Endodermal cell (in vitro differentiated cells): ENCODE measurements around the gene SPEN. TPM values are rescaled to one million over a fixed set of nuclear protein-coding genes. Genes with fewer than 3 reads are reported as not detected.

Source experiments
- DNase-seq: peaks from one replicate; pipeline ENCODE4 v3.0.0-alpha.2; 2017
- H3K27ac ChIP-seq: 2 replicates; pipeline ENCODE4 v1.5.1; 2013; ENCODE audit warnings: mild to moderate bottlenecking, low read depth, low read length, moderate library complexity
- H3K27me3 ChIP-seq: 2 replicates; pipeline ENCODE4 v1.6.1; 2013; ENCODE audit warnings: mild to moderate bottlenecking, low read length, moderate library complexity; ENCODE audit not compliant: insufficient read depth, control insufficient read depth, poor library complexity, severe bottlenecking
- H3K36me3 ChIP-seq: 2 replicates; pipeline ENCODE4 v1.7.0; 2013; ENCODE audit warnings: mild to moderate bottlenecking, low read length, moderate library complexity; ENCODE audit not compliant: control insufficient read depth, insufficient read depth
- H3K4me1 ChIP-seq: one replicate; pipeline ENCODE4 v1.7.0; 2013; ENCODE audit warnings: low read length; ENCODE audit not compliant: control insufficient read depth, insufficient read depth
- H3K4me3 ChIP-seq: 2 replicates; pipeline ENCODE4 v1.5.1; 2013; ENCODE audit warnings: mild to moderate bottlenecking, low read length, moderate library complexity
- H3K9ac ChIP-seq: 2 replicates; pipeline ENCODE4 v1.6.1; 2013; ENCODE audit warnings: mild to moderate bottlenecking, low read length, moderate library complexity; ENCODE audit not compliant: poor library complexity, severe bottlenecking; ENCODE audit errors: extremely low read depth
- H3K9me3 ChIP-seq: 2 replicates; pipeline ENCODE4 v1.6.1; 2013; ENCODE audit warnings: mild to moderate bottlenecking, low read length, moderate library complexity; ENCODE audit not compliant: control insufficient read depth
- H3K27ac Mint-ChIP-seq: 2 replicates; pipeline ENCODE4 v1.8.0; 2020; ENCODE audit warnings: mixed read lengths
- H3K27me3 Mint-ChIP-seq: 2 replicates; pipeline ENCODE4 v1.8.0; 2021; ENCODE audit warnings: mild to moderate bottlenecking, mixed read lengths; ENCODE audit not compliant: insufficient read depth
- H3K36me3 Mint-ChIP-seq: 2 replicates; pipeline ENCODE4 v1.8.0; 2020; ENCODE audit warnings: low read depth, mixed read lengths
- H3K4me1 Mint-ChIP-seq: 2 replicates; pipeline ENCODE4 v1.8.0; 2020; ENCODE audit warnings: mixed read lengths
- H3K4me3 Mint-ChIP-seq: 2 replicates; pipeline ENCODE4 v1.8.0; 2020; ENCODE audit warnings: mild to moderate bottlenecking, moderate library complexity, mixed read lengths
- H3K9me3 Mint-ChIP-seq: 2 replicates; pipeline ENCODE4 v1.8.0; 2020; ENCODE audit warnings: mild to moderate bottlenecking, mixed read lengths
- WGBS, 2 experiments: methylation state at CpG; one replicate each; pipeline versions ENCODE4 v1.1.5 to v1.1.7; 2013; ENCODE audit warnings: missing lambda C conversion rate in 2 of 2, mixed read lengths in 1 of 2; ENCODE audit not compliant: insufficient coverage in 1 of 2, insufficient read length in 1 of 2; 5-methylcytosine and 5-hydroxymethylcytosine counted together
- total RNA-seq, 2 donors: library from RNA; stranded (reverse); fragmentation: NEBNext Ultra II Directional in 1 of 2; extraction: Animal tissue kit (Norgen Biotek cat#: 25700) in 1 of 2; gene quantifications; 2 replicates in 1 of 2; 3 replicates in 1 of 2; pipeline ENCODE4 v1.2.1, GENCODE V29; 2021
- TF ChIP-seq, protein P1 (sequence below): fragments of 200-600 bp; sonication (generic); conservative IDR thresholded peaks from 2 replicates; pipeline ENCODE4 v1.5.0; 2021; ENCODE audit warnings: antibody characterized with exemption, mild to moderate bottlenecking

SPEN gene
- total RNA-seq, 2 donors from 2014 or later: 61.5 to 71.9 TPM

DNA sequence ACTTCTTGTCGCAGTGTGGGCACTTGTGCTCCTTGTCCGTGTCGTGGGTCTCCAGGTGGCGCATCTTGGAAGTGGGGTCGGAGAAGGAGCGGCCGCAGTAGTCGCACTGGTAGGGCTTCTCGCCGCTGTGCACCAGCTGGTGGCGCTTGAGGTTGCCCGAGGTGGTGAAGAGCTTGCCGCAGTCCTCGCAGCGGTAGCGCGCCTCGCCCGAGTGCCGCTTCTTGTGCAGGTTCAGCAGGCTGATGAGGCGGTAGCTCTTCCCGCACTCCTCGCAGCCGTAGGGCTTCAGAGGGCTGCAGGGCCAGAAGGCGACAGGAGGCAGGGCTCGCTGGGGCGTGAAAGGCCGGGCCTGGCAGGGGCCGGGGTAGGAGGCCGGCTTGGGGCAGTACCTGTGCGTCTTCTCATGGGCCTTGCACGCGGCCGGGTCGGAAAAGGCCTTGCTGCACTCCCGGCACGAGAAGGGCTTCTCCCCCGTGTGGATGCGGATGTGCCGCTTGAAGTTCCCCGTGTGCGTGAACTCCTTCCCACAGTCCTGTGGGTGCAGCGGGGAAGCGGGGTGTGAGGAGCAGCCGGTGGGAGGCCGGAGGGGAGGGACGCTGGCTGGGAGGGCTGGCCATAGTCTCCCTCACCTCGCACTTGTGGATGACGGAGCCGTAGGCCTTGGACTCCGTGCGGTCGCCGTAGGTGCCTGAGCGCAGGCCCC is 97.0 kb downstream of the SPEN start:
- H3K4me3 ChIP-seq: no peak overlapping the region
- H3K36me3 Mint-ChIP-seq: peaks cover 50% of the 10 kb centered on the region

DNA sequence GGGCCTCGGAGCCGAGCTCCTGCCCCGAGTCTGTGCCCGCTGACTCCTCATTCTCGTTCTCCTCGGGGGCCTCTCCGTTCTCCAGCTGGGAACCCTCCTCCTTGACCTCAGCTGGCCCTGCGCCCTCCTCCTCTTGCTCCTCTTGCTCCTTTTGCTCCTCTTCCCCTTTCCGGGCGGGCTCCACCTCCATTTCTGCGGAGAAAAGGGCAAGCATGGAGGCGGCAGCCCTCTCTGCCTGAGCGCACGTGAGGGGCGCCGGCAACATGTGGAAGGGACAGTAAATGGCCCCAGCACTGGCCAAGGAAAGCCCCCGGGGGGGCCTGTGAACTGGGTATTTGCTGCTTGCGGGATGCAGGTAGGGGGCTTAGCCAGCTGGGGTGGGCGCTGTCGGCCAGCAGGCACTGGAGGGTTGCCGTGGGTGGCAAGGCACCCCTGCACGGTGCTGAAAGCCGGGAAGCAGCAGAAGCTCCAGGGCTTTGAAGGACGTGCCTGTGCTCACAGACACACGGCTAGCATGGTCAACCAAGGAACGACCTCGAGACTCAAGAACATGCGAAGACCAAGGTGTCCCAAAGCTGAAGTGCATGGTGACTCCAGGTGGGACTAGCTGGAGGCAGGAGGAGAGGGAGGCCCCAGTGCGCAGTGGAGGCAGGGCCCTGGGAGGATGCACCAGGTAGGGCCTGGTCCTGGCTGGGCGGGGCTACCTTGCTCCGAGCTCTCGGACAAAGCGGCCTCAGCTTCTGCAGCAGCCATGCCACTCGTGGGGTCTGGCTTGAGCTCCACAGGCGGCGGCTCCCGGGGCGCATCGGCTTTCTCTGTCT is 97.7 kb downstream of the SPEN start:
- H3K27ac Mint-ChIP-seq: no peak overlapping the region
- H3K36me3 Mint-ChIP-seq: peaks cover 43% of the 10 kb centered on the region
- H3K4me1 ChIP-seq: peaks cover 7% of the 10 kb centered on the region
- no peaks in the 10 kb centered on the region for H3K9me3 Mint-ChIP-seq
- H3K36me3 ChIP-seq: peaks cover 34% of the 10 kb centered on the region
- DNase-seq: peak; percentile 44
- no peaks in the 10 kb centered on the region for H3K9me3 ChIP-seq
- H3K4me3 Mint-ChIP-seq: no peak overlapping the region
- no peaks in the 10 kb centered on the region for H3K27me3 Mint-ChIP-seq
- H3K4me3 ChIP-seq: no peak overlapping the region
- H3K4me1 Mint-ChIP-seq: peaks cover 17% of the 10 kb centered on the region
- no peaks in the 10 kb centered on the region for H3K27me3 ChIP-seq
- no peak overlapping the region for H3K27ac ChIP-seq
- no peak overlapping the region for H3K9ac ChIP-seq
- TF ChIP-seq, protein P1, sequence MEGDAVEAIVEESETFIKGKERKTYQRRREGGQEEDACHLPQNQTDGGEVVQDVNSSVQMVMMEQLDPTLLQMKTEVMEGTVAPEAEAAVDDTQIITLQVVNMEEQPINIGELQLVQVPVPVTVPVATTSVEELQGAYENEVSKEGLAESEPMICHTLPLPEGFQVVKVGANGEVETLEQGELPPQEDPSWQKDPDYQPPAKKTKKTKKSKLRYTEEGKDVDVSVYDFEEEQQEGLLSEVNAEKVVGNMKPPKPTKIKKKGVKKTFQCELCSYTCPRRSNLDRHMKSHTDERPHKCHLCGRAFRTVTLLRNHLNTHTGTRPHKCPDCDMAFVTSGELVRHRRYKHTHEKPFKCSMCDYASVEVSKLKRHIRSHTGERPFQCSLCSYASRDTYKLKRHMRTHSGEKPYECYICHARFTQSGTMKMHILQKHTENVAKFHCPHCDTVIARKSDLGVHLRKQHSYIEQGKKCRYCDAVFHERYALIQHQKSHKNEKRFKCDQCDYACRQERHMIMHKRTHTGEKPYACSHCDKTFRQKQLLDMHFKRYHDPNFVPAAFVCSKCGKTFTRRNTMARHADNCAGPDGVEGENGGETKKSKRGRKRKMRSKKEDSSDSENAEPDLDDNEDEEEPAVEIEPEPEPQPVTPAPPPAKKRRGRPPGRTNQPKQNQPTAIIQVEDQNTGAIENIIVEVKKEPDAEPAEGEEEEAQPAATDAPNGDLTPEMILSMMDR: no peak
- WGBS, 2 experiments: 94 to 100% methylated on average over 26 to 39 of the region's 39 CpGs

More for the DNA sequence above, 97.0 kb downstream of the SPEN start:
- peaks cover 3% of the 10 kb centered on the region for H3K4me1 ChIP-seq
- no peaks in the 10 kb centered on the region for H3K9me3 ChIP-seq
- peaks cover 42% of the 10 kb centered on the region for H3K36me3 ChIP-seq
- H3K4me1 Mint-ChIP-seq: peaks cover 9% of the 10 kb centered on the region
- no peak overlapping the region for H3K9ac ChIP-seq
- no peak overlapping the region for H3K4me3 Mint-ChIP-seq
- TF ChIP-seq, protein P1: no peak
- H3K27ac Mint-ChIP-seq: no peak overlapping the region
- no peaks in the 10 kb centered on the region for H3K27me3 ChIP-seq
- DNase-seq: peak; percentile 65
- no peak overlapping the region for H3K27ac ChIP-seq
- WGBS, 2 experiments: 93 to 95% methylated on average over 41 to 55 of the region's 55 CpGs
- no peaks in the 10 kb centered on the region for H3K9me3 Mint-ChIP-seq
- H3K27me3 Mint-ChIP-seq: no peaks in the 10 kb centered on the region

DNA sequence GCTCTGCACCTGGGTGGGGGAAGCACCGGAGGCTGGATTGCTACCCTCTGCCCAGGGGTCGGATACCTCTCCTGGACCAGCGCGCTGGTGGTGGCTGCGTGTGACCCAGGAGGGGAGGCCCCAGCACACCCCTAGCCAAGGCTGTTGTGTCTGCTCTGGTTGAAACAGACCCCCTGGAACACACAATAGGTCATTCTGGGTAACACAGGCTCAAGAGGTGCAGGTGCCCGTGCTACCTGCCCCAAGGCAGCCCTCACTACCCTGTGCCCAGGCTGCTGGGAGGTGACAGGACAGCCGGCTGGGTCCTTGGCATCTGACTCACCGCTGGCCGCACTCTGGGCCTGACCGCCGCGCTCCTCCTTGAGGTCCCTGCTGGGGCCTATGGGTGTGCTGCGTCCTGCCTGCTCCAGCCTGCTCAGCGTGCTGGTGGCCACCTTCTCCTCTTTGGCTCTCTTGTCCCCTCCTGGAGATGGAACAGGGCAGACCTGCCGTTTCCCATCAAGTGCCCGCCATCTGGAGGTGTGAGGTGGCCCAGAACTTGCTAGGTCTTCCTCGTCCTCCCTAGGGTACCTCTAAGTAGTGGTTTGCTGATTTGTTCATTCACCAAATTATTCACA is 98.4 kb downstream of the SPEN start:
- Mint-ChIP-seq H3K27me3 (no peaks in the 10 kb centered on the region), H3K36me3 (peaks cover 38% of the 10 kb centered on the region), H3K4me1 (peaks cover 23% of the 10 kb centered on the region), H3K9me3 (no peaks in the 10 kb centered on the region), H3K27ac (peak overlapping the region; percentile 31), H3K4me3 (no peak overlapping the region)
- Histone ChIP-seq H3K27me3 (no peaks in the 10 kb centered on the region), H3K4me3 (no peak overlapping the region), H3K4me1 (peaks cover 7% of the 10 kb centered on the region), H3K27ac (no peak overlapping the region), H3K9ac (no peak overlapping the region), H3K36me3 (peaks cover 27% of the 10 kb centered on the region), H3K9me3 (no peaks in the 10 kb centered on the region)
- DNase-seq: peak; percentile 40
- WGBS, 2 experiments: 87 to 96% methylated on average over 9 to 17 of the region's 17 CpGs
- TF ChIP-seq, protein P1: no peak
